ENCODE measurements around the gene RNASEH2A. TPM values are rescaled to one million over a fixed set of nuclear protein-coding genes. Genes with fewer than 3 reads are reported as not detected.
A peak's percentile ranks its signal among the peaks of the same experiment; 100 is the strongest.

RNASEH2A gene
- total RNA-seq, 1 donor from 2014 or later: 37.2 TPM

- no peaks in the 10 kb centered on the region for H3K9me3 Mint-ChIP-seq
- H3K36me3 Mint-ChIP-seq: no peaks in the 10 kb centered on the region
- H3K4me1 Mint-ChIP-seq (ENCODE audit: unreplicated experiment): peaks cover 28% of the 10 kb centered on the region
- H3K27me3 Mint-ChIP-seq: no peaks in the 10 kb centered on the region
- peak; percentile 94 for DNase-seq (ENCODE audit: extremely low spot score, unreplicated experiment)
- H3K27ac Mint-ChIP-seq: peak overlapping the region; percentile 98
- peak overlapping the region; percentile 94 for H3K4me3 Mint-ChIP-seq
- TF ChIP-seq CTCF (conservative IDR thresholded peaks at IDR 0.05): no peak
Observed at GRCh38 chr19:12789904-12790619, 16.3 kb upstream of the RNASEH2A start.

GRCh38 chr19:12790628-12791344 lies 15.6 kb upstream of the RNASEH2A start:
- DNase-seq (ENCODE audit: extremely low spot score, unreplicated experiment): no peak
- peaks cover 30% of the 10 kb centered on the region for H3K4me1 Mint-ChIP-seq (ENCODE audit: unreplicated experiment)
- no peaks in the 10 kb centered on the region for H3K9me3 Mint-ChIP-seq
- H3K27me3 Mint-ChIP-seq: no peaks in the 10 kb centered on the region
- H3K27ac Mint-ChIP-seq: peak overlapping the region; percentile 98
- no peak for TF ChIP-seq CTCF (conservative IDR thresholded peaks at IDR 0.05)
- peak overlapping the region; percentile 94 for H3K4me3 Mint-ChIP-seq
- no peaks in the 10 kb centered on the region for H3K36me3 Mint-ChIP-seq

- Mint-ChIP-seq H3K27ac (peak within 1 kb of the TSS; percentile 98), H3K9me3 (no peaks in the 10 kb centered on the region)
Observed at GRCh38 chr19:12791345-12792050, 14.9 kb upstream of the RNASEH2A start, which contains the start of gene JUNB. Gene JUNB, plus strand, starts transcription at chr19:12791486. Its CDS starts 286 bp downstream, at chr19:12791772.

GRCh38 chr19:12792051-12792852 lies 14.1 kb upstream of the RNASEH2A start:
- Mint-ChIP-seq H3K9me3 (no peaks in the 10 kb centered on the region), H3K4me1 (ENCODE audit: unreplicated experiment) (peaks cover 39% of the 10 kb centered on the region), H3K36me3 (peaks cover 5% of the 10 kb centered on the region), H3K4me3 (peak overlapping the region; percentile 94), H3K27me3 (no peaks in the 10 kb centered on the region), H3K27ac (peak overlapping the region; percentile 98)
- no peak for DNase-seq (ENCODE audit: extremely low spot score, unreplicated experiment)
- TF ChIP-seq CTCF (conservative IDR thresholded peaks at IDR 0.05): peak; percentile 10

More at GRCh38 chr19:12791345-12792050, 14.9 kb upstream of the RNASEH2A start, which contains the start of gene JUNB:
- peak; percentile 47 for TF ChIP-seq CTCF (conservative IDR thresholded peaks at IDR 0.05)
- Mint-ChIP-seq H3K36me3 (peaks cover 2% of the 10 kb centered on the region), H3K4me3 (peak within 1 kb of the TSS; percentile 94), H3K4me1 (ENCODE audit: unreplicated experiment) (peaks cover 37% of the 10 kb centered on the region), H3K27me3 (no peaks in the 10 kb centered on the region)
- DNase-seq (ENCODE audit: extremely low spot score, unreplicated experiment): peak; percentile 93

- H3K27me3 Mint-ChIP-seq: no peaks in the 10 kb centered on the region
- peak overlapping the region; percentile 97 for H3K27ac Mint-ChIP-seq
- peaks cover 5% of the 10 kb centered on the region for H3K36me3 Mint-ChIP-seq
- H3K4me1 Mint-ChIP-seq (ENCODE audit: unreplicated experiment): peaks cover 39% of the 10 kb centered on the region
- peak overlapping the region; percentile 94 for H3K4me3 Mint-ChIP-seq
- H3K9me3 Mint-ChIP-seq: no peaks in the 10 kb centered on the region
- no peak for TF ChIP-seq CTCF (conservative IDR thresholded peaks at IDR 0.05)
- DNase-seq (ENCODE audit: extremely low spot score, unreplicated experiment): no peak
Observed at GRCh38 chr19:12792853-12793289, 13.5 kb upstream of the RNASEH2A start.
